C4-2B (cell line): ENCODE measurements around the gene RBM8A.

Experiments
- H3K27ac ChIP-seq: fragments of 450-650 bp; 2 replicates; pipeline ENCODE4 v1.5.1; 2017
- ZFX ChIP-seq: fragments of 450-650 bp; IDR thresholded peaks from 2 replicates; pipeline ENCODE4 v1.6.1; 2017
- TF ChIP-seq, protein P1 (sequence below): fragments of 450-650 bp; conservative IDR thresholded peaks from 2 replicates; pipeline ENCODE4 v1.5.1; 2017; ENCODE audit warnings: mild to moderate bottlenecking

Gene RBM8A

DNA sequence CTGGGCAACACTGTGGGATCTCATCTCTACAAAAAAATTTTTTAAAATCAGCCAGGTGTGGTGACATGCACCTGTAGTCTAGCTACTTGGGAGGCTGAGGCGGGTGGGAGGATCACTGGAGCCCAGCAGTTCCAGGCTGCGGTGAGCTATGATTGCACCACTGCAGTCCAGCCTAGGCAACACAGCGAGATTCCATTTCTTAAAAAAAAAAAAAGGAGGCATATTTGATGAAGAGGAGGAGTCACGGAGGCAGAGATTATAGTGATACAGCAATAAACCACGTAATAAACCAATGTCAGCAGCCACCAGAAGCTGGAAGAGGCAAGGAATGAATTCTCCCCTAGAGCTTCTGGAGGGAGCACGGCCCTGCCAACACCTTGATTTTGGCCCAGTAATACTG, 26.6 kb upstream of the RBM8A start:
- no peak for TF ChIP-seq ZFX
- TF ChIP-seq, protein P1, sequence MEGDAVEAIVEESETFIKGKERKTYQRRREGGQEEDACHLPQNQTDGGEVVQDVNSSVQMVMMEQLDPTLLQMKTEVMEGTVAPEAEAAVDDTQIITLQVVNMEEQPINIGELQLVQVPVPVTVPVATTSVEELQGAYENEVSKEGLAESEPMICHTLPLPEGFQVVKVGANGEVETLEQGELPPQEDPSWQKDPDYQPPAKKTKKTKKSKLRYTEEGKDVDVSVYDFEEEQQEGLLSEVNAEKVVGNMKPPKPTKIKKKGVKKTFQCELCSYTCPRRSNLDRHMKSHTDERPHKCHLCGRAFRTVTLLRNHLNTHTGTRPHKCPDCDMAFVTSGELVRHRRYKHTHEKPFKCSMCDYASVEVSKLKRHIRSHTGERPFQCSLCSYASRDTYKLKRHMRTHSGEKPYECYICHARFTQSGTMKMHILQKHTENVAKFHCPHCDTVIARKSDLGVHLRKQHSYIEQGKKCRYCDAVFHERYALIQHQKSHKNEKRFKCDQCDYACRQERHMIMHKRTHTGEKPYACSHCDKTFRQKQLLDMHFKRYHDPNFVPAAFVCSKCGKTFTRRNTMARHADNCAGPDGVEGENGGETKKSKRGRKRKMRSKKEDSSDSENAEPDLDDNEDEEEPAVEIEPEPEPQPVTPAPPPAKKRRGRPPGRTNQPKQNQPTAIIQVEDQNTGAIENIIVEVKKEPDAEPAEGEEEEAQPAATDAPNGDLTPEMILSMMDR, result no peak

DNA sequence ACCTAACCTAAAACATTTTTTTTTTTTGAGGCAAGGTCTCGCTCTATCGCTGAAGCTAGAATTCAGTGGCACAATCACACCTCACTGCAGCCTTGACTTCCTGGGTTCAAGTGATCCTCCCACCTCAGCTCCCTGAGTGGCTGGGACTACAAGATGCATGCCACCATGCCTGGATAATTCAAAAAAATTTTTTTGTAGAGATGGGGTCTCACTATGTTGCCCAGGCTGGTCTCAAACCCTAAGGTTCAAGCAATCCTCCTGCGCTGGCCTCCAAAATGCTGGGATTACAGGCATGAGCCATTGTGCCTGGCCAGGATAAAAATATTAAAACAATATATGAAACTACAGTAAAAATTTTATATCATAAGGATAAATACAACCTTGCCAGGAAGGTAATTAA, 25.6 kb upstream of the RBM8A start:
- H3K27ac ChIP-seq, result no peak overlapping the region
- TF ChIP-seq, protein P1, result no peak
- no peak for TF ChIP-seq ZFX

More for the DNA sequence above, 26.6 kb upstream of the RBM8A start:
- no peak overlapping the region for H3K27ac ChIP-seq

DNA sequence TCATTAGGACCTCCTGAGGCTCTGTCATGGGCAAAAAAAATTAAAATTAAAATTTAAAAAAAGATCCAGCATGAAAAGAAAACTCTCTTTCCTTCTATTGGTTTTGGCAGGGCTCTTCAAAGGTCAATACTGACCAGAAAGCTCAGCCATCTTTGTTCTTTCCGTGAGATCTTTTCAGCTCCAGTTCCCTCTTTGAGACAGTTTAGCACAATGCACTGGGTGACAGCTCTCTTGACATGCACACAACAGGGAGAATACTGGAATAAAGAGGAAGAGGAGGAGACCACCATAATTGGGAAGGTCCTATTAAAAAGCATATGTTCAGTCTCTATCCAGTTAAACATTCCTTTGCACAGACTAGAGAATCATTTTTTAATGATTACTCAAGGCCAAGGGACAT, 24.2 kb upstream of the RBM8A start:
- no peak for TF ChIP-seq ZFX
- TF ChIP-seq, protein P1, result no peak
- H3K27ac ChIP-seq, result no peak overlapping the region

DNA sequence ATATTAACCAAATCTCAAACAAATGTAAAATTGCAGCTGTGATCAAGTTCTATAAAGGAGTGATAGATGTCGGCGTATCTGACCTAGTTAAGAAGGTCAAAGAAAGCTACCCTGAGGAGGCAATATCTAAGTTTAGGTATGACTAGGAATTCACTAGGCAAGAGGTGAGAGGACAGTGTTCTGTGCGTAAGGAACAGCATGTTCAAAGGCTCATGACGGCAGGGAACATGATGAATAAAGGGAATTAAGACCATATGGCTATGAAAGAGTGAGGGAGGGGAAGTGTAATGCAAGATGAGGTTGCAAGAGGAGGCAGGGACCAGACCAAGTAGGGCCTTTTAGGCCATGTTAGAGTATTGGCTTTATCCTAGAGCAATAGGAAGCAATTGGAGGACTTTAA, 21.9 kb upstream of the RBM8A start:
- TF ChIP-seq, protein P1, result no peak
- no peak for TF ChIP-seq ZFX
- no peak overlapping the region for H3K27ac ChIP-seq

DNA sequence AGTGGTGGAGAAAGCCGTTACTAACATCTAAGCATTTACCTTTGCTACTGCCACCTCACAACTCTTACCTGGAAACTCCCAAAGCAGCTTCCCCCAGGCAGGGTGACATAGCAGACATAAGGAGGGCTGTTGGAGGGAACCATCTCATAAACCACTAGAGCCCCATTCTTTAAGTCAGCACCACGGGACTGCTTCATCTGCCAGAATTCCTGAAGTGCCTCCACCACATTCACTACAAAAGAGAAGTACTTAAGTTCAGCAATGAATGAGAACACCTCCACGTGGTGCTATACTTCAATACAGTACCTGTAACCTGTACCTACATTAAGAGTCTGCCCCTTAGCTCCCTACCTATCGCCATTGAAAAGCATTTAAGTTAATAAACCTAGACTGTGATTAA, 20.3 kb upstream of the RBM8A start:
- no peak overlapping the region for H3K27ac ChIP-seq
- TF ChIP-seq, protein P1, result no peak
- TF ChIP-seq ZFX, result no peak

DNA sequence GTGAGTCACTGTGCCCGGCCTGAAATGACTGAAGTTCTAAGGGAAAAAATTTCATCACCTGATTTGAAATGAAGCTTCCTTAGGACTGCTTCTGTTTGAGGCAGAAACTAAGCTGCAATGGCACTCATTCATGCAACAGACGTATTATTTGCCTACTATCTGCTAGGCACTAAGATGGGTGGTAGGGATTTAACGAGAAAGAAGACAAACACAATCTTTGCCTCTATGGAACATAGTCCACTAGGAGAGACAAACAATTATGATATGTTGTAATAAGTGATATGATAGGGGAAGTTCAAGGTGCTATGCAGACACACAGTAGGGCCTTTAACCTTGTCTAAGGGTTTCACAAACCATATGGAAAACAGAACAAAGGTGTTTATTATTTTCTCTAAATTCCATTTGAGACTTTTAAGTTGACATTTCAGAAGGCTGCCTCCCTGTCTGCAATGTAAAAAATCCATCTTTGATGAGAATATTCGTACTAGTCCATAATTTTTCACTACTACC, 19.2 kb upstream of the RBM8A start:
- no peak for TF ChIP-seq ZFX
- TF ChIP-seq, protein P1, result no peak
- no peak overlapping the region for H3K27ac ChIP-seq

DNA sequence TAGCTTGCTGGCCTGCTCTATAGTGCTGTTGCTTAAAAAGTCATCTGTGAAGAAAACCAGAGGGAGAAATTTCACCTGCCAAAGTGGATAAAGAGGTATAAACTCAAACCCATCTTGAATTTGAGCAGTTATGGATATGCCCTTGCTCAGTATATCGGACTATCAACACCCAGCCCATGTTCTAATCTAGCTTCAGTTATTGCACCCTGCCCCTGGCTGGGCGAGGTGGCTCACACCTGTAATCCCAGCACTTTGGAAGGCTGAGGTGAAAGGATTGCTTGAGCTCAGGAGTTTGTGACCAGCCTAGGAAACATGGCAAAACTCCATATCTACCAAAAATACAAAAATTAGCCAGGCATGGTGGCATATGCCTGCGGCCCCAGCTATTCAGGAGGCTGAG, 17.2 kb upstream of the RBM8A start:
- TF ChIP-seq ZFX, result no peak
- TF ChIP-seq, protein P1, result no peak
- H3K27ac ChIP-seq, result no peak overlapping the region
